ENCODE results near the gene DAW1.

- TF ChIP-seq FOXK2 (IDR thresholded peaks at IDR 0.05) (no peak), TARDBP (IDR thresholded peaks at IDR 0.05) (no peak), FOXM1 (IDR thresholded peaks at IDR 0.05; ENCODE audit: borderline replicate concordance) (no peak), NFRKB (IDR thresholded peaks at IDR 0.05) (no peak), ZNF384 (IDR thresholded peaks at IDR 0.05) (no peak), SUZ12 (IDR thresholded peaks at IDR 0.05) (no peak), BHLHE40 (IDR thresholded peaks at IDR 0.05; ENCODE audit: borderline replicate concordance) (no peak), FOXA1 (IDR thresholded peaks at IDR 0.05) (no peak), ARNT (IDR thresholded peaks at IDR 0.05) (no peak), ELF4 (IDR thresholded peaks at IDR 0.05) (no peak)
Observed at GRCh38 chr2:227856697-227857096, 14.7 kb upstream of the DAW1 start.

All from HEK293T (cell line).